Heart left ventricle (tissue), 16 donors: ENCODE results near the gene HES1. TPM values are rescaled to one million over a fixed set of nuclear protein-coding genes. Genes with fewer than 3 reads are reported as not detected.

ENCODE experiments used
- ATAC-seq, 4 donors: fragments of 200-7000 bp; cut with Tn5 transposase; one replicate each; pipeline ENCODE4 v1.9.1; 2020 to 2022; ENCODE audit warnings: moderate library complexity in 4 of 4, mild to moderate bottlenecking in 3 of 4, moderate number of reproducible peaks in 1 of 4
- DNase-seq, 5 donors: peaks; one replicate each; pipeline ENCODE4 v3.0.0-alpha.2; 2020
- H3K27ac ChIP-seq, 12 donors: fragments of 200-600 bp; sonication (generic) in 4 of 12; one replicate each; pipeline versions ENCODE4 v1.5.0 to v1.8.0; 2016 to 2022; ENCODE audit warnings: mild to moderate bottlenecking in 2 of 12
- H3K27me3 ChIP-seq, 9 donors: fragments of 200-600 bp; sonication (generic) in 2 of 9; one replicate each; pipeline versions ENCODE4 v1.5.1 to v1.8.0; 2016 to 2022; ENCODE audit warnings: mild to moderate bottlenecking in 3 of 9
- H3K36me3 ChIP-seq, 9 donors: fragments of 200-600 bp; sonication (generic) in 2 of 9; one replicate each; pipeline versions ENCODE4 v1.5.0 to v1.8.0; 2018 to 2022; ENCODE audit warnings: mild to moderate bottlenecking in 2 of 9
- H3K4me1 ChIP-seq, 12 donors: fragments of 200-600 bp; sonication (generic) in 4 of 12; one replicate each; pipeline versions ENCODE4 v1.5.0 to v1.8.0; 2016 to 2022; ENCODE audit warnings: mild to moderate bottlenecking in 3 of 12
- H3K4me3 ChIP-seq, 12 donors: fragments of 200-600 bp; sonication (generic) in 4 of 12; one replicate each; pipeline versions ENCODE4 v1.5.0 to v1.8.0; 2017 to 2022; ENCODE audit warnings: mild to moderate bottlenecking in 9 of 12, moderate library complexity in 4 of 12
- H3K9me3 ChIP-seq, 12 donors: fragments of 200-600 bp; sonication (generic) in 4 of 12; one replicate each; pipeline versions ENCODE4 v1.5.0 to v1.8.0; 2016 to 2022; ENCODE audit warnings: mild to moderate bottlenecking in 1 of 12
- CTCF ChIP-seq, 12 donors: fragments of 200-600 bp; sonication (generic) in 4 of 12; IDR thresholded peaks; one replicate each; pipeline versions ENCODE4 v1.5.0 to v1.8.0; 2018 to 2022; ENCODE audit warnings: antibody characterized with exemption in 12 of 12, mild to moderate bottlenecking in 5 of 12
- POLR2A ChIP-seq, 2 donors: fragments of 450-650 bp; IDR thresholded peaks; one replicate each; pipeline ENCODE4 v1.6.1; 2017; ENCODE audit warnings: antibody characterized with exemption in 2 of 2, mild to moderate bottlenecking in 2 of 2, moderate library complexity in 2 of 2
- WGBS, 4 donors: extraction: QIAGEN DNeasy Blood & Tissue Kit in 2 of 4; methylation state at CpG; one replicate each; pipeline versions ENCODE4 v1.1.5 to v1.1.7; 2013 to 2018; 5-methylcytosine and 5-hydroxymethylcytosine counted together
- intact Hi-C, 10 donors: fragments of 100-400 bp; cut with DNase I; formaldehyde crosslinking; loops; one replicate each; pipeline versions ENCODE4 v1.11.1 to v1.14.2; 2022
- polyA plus RNA-seq, 2 donors: library from polyadenylated mRNA; stranded (reverse); fragments of 200-250 nt; gene quantifications; one replicate each; pipeline ENCODE4 v1.2.3, GENCODE V29; 2013
- total RNA-seq, 9 donors: library from RNA; depleted of rRNA in 2 of 9; stranded (reverse); fragments of >200 nt in 2 of 9; fragmentation: NEBNext Ultra II Directional in 3 of 9; extraction: Animal tissue kit (Norgen Biotek cat#: 25700) in 3 of 9; gene quantifications; one replicate each; pipeline versions ENCODE4 v1.1.0 to v1.2.4, GENCODE V29; 2016 to 2023
- donor health status: ischemic (EF 13 %, LVEDD 7.1; RV severe dilation, severe dysfunction).
- donor health status: healthy with polysubstance abuse.
- donor health status: DM: no; HTN: yes; CAD: no.
- donor health status: DM: no; HTN: no; CAD: no.
- donor health status: ischemic (EF 25% LVEDD 6.9; RV normal size, moderate dysfunction).
- donor health status: ischemic (EF 25% LVEDD 5.7; RV mildly dilated, moderate dysfunction).
- donor health status: healthy.
- donor health status: DM: yes; HTN: yes; CAD: no.
- donor health status: ischemic (EF 35%, LVEDD 5.7; RV mildly dilated, moderate dysfunction).
- donor health status: nonischemic (EF 11% LVEDD 7.7; RV severe dilation, severe dysfunction).
- donor health status: DM: yes; HTN: yes; CAD: no.
- donor health status: PGD.
- donor health status: ischemic (EF 29% LVEDD 5.4; RV normal size, mild dysfunction).
- donor health status: nonischemic (EF 23%, LVEDD 6.1; RV moderate dilation, normal function).

Gene HES1
- total and polyA plus RNA-seq, 11 donors = 9.2 to 32.3 (median 12.0) TPM

- Histone ChIP-seq H3K4me1 (peaks cover 4 to 69% (median 44%) of the 10 kb centered on the region in 12 donors), H3K4me3 (peak overlapping the region; percentile 44 to 92 (median 75)), H3K27ac (peak overlapping the region; percentile 90 to 99 (median 97)), H3K36me3 (peaks cover 0 to 6% (median 0%) of the 10 kb centered on the region in 9 donors), H3K27me3 (peaks cover 0 to 61% (median 0%) of the 10 kb centered on the region in 9 donors), H3K9me3 (no peaks in the 10 kb centered on the region)
- DNase-seq (peak; percentile 80 to 88 (median 82)), ATAC-seq (peak in 3 of 4 donors; percentile 10 to 21 (median 14))
- WGBS, 4 donors = 0 to 1% (median 1%) methylated on average over 57 to 71 of the region's 71 CpGs; no CpG with 5 or more reads in 1 of the 4 donors
- intact Hi-C loops = loop anchor here (1.0 to 10.0 kb wide), 15 partner anchors 52 to 353 kb away; no protein-coding TSS in a partner anchor
- TF ChIP-seq CTCF (IDR thresholded peaks at IDR 0.05) (no peak), POLR2A (IDR thresholded peaks at IDR 0.05) (no peak)
Observed at GRCh38 chr3:194134231-194134756, 1.7 kb upstream of the HES1 start.

GRCh38 chr3:194134757-194135515 lies 1.0 kb upstream of the HES1 start:
- TF ChIP-seq POLR2A (IDR thresholded peaks at IDR 0.05) (peak in 1 of 2 donors; percentile 48), CTCF (IDR thresholded peaks at IDR 0.05) (no peak)
- Histone ChIP-seq H3K4me1 (peaks cover 4 to 70% (median 45%) of the 10 kb centered on the region in 12 donors), H3K36me3 (peaks cover 0 to 6% (median 0%) of the 10 kb centered on the region in 9 donors), H3K4me3 (peak overlapping the region; percentile 44 to 92 (median 75)), H3K27ac (peak overlapping the region; percentile 90 to 99 (median 97)), H3K27me3 (peaks cover 0 to 63% (median 0%) of the 10 kb centered on the region in 9 donors), H3K9me3 (no peaks in the 10 kb centered on the region)
- peak; percentile 60 to 81 (median 70) for ATAC-seq
- 0 to 2% (median 0%) methylated on average over 23 to 68 of the region's 68 CpGs for WGBS, 4 donors
- intact Hi-C loops = loop anchor here (1.0 to 10.0 kb wide), 19 partner anchors 53 to 354 kb away; no protein-coding TSS in a partner anchor
- peak; percentile 95 to 96 (median 95) for DNase-seq

GRCh38 chr3:194135516-194135805 lies 487 bp upstream of the HES1 start:
- DNase-seq (no peak), ATAC-seq (no peak)
- H3K4me1 ChIP-seq = peaks cover 4 to 68% (median 44%) of the 10 kb centered on the region in 12 donors
- TF ChIP-seq CTCF (IDR thresholded peaks at IDR 0.05) (no peak), POLR2A (IDR thresholded peaks at IDR 0.05) (no peak)
- WGBS, 4 donors = 0 to 2% (median 2%) methylated on average over 4 of the region's 4 CpGs
- peaks cover 0 to 63% (median 0%) of the 10 kb centered on the region in 9 donors for H3K27me3 ChIP-seq
- H3K27ac ChIP-seq = peak overlapping the region in 11 of 12 donors; percentile 93 to 99 (median 97)
- intact Hi-C loops = loop anchor here in 7 of 10 donors (1.0 to 10.0 kb wide), 14 partner anchors 61 to 355 kb away; no protein-coding TSS in a partner anchor
- H3K4me3 ChIP-seq = peak overlapping the region; percentile 44 to 92 (median 75)
- peaks cover 0 to 6% (median 0%) of the 10 kb centered on the region in 9 donors for H3K36me3 ChIP-seq
- H3K9me3 ChIP-seq = no peaks in the 10 kb centered on the region

- Histone ChIP-seq H3K27ac (peak overlapping the region; percentile 88 to 99 (median 97)), H3K9me3 (no peaks in the 10 kb centered on the region), H3K4me1 (peaks cover 4 to 63% (median 38%) of the 10 kb centered on the region in 12 donors), H3K4me3 (peak overlapping the region; percentile 58 to 92 (median 76)), H3K27me3 (peaks cover 0 to 57% (median 0%) of the 10 kb centered on the region in 9 donors), H3K36me3 (peaks cover 0 to 6% (median 0%) of the 10 kb centered on the region in 9 donors)
- 0 to 1% (median 1%) methylated on average over 17 of the region's 17 CpGs for WGBS, 4 donors
- no peak for TF ChIP-seq POLR2A (IDR thresholded peaks at IDR 0.05)
- no peak for ATAC-seq
- intact Hi-C loops = loop anchor here (1.0 to 10.0 kb wide), 15 partner anchors 62 to 356 kb away; no protein-coding TSS in a partner anchor
- peak in 1 of 5 donors; percentile 40 for DNase-seq
Observed at GRCh38 chr3:194136519-194137007, 615 bp downstream of the HES1 start.
